Chondrocyte (in vitro differentiated cells): ENCODE measurements around the gene SH2D1B. TPM values are rescaled to one million over a fixed set of nuclear protein-coding genes. Genes with fewer than 3 reads are reported as not detected.
A peak's percentile ranks its signal among the peaks of the same experiment; 100 is the strongest.

ENCODE experiments used
- DNase-seq: peaks from one replicate; pipeline ENCODE4 v3.0.0; 2021; ENCODE audit warnings: mixed read lengths, low spot score
- H3K27ac Mint-ChIP-seq: one replicate; pipeline ENCODE4 v1.8.0; 2021; ENCODE audit warnings: mild to moderate bottlenecking, moderate library complexity, mixed read lengths; ENCODE audit not compliant: unreplicated experiment
- H3K27me3 Mint-ChIP-seq: 2 replicates; pipeline ENCODE4 v1.8.0; 2021; ENCODE audit warnings: low read depth, mixed read lengths
- H3K36me3 Mint-ChIP-seq: 2 replicates; pipeline ENCODE4 v1.8.0; 2021; ENCODE audit warnings: low read depth, mixed read lengths
- H3K4me1 Mint-ChIP-seq: 2 replicates; pipeline ENCODE4 v1.8.0; 2021; ENCODE audit warnings: low read depth, mild to moderate bottlenecking, mixed read lengths
- H3K4me3 Mint-ChIP-seq: one replicate; pipeline ENCODE4 v1.8.0; 2021; ENCODE audit warnings: mild to moderate bottlenecking, moderate library complexity, mixed read lengths; ENCODE audit not compliant: unreplicated experiment
- H3K9me3 Mint-ChIP-seq: 2 replicates; pipeline ENCODE4 v1.8.0; 2021; ENCODE audit warnings: low read depth, mixed read lengths
- total RNA-seq: library from RNA; stranded (reverse); gene quantifications from 3 replicates; pipeline ENCODE4 v1.2.1, GENCODE V29; 2021
- TF ChIP-seq, protein P1 (sequence below): fragments of 200-600 bp; sonication (generic); IDR thresholded peaks from 2 replicates; pipeline ENCODE4 v1.5.0; 2021; ENCODE audit warnings: antibody characterized with exemption, mild to moderate bottlenecking, moderate library complexity

The SH2D1B gene
- total RNA-seq, 1 donor from 2014 or later, result not detected

DNA sequence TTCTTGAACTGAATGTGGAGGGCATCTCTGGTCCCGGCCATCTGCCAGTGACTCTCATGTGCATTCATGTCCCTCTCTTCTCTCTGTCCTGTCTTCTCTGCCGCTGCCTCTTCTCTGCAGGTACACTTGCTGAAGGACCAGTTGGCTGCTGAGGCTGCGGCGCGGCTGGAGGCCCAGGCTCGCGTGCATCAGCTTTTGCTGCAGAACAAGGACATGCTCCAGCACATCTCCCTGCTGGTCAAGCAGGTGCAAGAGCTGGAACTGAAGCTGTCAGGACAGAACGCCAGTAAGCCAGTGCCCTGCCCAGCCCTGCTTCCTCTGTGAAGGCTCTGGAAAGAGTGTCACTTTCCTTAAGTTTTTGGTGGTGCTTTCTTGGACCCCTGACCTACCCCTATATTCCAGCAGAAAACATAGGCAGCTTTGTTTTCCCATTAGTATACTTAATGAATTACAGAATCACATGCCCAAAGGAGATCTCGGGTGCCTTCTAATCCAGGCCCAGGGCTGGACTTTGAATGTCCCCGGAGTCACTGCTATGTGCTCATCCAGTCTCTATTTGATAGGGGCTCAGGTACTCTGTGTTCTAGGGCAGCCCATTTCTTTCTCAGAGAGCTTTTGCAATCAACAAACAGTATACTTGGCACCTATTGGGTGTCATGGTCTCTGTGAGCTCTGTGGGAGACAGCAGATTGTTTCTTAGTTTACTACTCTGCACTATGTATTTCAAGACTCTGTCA, 46.5 kb downstream of the SH2D1B start:
- Mint-ChIP-seq H3K4me1 (peaks cover 11% of the 10 kb centered on the region), H3K27me3 (no peaks in the 10 kb centered on the region), H3K9me3 (no peaks in the 10 kb centered on the region), H3K36me3 (peaks cover 7% of the 10 kb centered on the region), H3K27ac (no peak overlapping the region), H3K4me3 (no peak overlapping the region)
- no peak for DNase-seq
- TF ChIP-seq, protein P1, sequence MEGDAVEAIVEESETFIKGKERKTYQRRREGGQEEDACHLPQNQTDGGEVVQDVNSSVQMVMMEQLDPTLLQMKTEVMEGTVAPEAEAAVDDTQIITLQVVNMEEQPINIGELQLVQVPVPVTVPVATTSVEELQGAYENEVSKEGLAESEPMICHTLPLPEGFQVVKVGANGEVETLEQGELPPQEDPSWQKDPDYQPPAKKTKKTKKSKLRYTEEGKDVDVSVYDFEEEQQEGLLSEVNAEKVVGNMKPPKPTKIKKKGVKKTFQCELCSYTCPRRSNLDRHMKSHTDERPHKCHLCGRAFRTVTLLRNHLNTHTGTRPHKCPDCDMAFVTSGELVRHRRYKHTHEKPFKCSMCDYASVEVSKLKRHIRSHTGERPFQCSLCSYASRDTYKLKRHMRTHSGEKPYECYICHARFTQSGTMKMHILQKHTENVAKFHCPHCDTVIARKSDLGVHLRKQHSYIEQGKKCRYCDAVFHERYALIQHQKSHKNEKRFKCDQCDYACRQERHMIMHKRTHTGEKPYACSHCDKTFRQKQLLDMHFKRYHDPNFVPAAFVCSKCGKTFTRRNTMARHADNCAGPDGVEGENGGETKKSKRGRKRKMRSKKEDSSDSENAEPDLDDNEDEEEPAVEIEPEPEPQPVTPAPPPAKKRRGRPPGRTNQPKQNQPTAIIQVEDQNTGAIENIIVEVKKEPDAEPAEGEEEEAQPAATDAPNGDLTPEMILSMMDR, result no peak

DNA sequence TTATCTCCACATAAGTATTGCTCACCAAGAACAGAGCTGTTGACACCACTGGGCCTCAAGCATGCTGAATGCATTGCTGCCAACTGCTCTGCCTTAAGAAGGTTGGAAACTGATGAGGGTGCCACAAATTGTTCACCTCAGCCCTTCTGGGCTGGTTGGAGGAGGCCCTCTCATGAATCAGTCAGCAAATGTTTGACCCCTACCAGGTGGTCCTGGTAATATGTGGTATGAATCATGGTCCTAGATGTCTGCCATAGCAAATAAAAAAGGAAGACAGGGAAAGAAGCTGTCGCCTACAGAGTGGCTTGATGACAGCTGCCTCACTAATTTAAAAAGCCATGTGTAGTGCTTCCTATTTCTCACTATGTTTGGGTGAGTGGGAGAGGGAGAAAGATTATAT, 47.4 kb downstream of the SH2D1B start:
- Mint-ChIP-seq H3K9me3 (no peaks in the 10 kb centered on the region), H3K4me1 (peaks cover 12% of the 10 kb centered on the region), H3K27me3 (no peaks in the 10 kb centered on the region), H3K36me3 (peaks cover 7% of the 10 kb centered on the region), H3K4me3 (no peak overlapping the region), H3K27ac (no peak overlapping the region)
- no peak for DNase-seq
- TF ChIP-seq, protein P1, result no peak

DNA sequence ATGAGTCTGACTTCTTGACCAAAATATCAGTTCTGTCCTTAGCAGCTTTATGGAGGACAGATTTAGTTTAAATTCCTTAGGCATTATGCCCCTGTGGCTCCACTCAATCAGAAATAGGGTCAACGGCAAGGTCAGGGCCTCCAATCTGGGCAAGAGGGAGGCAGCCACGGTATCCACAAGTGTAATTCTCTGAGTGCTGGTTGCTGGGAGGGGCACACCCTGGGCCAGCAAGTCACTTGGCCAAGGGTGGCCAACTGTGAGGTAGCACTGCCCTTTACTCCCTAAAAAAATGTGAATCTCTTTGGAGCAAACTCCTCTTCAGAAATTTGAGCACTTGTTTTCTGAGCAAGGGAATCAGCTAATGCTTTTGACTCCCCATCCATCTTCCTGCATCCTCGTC, 48.1 kb downstream of the SH2D1B start:
- DNase-seq, result no peak
- Mint-ChIP-seq H3K4me1 (peaks cover 12% of the 10 kb centered on the region), H3K27me3 (no peaks in the 10 kb centered on the region), H3K27ac (no peak overlapping the region), H3K9me3 (no peaks in the 10 kb centered on the region), H3K4me3 (no peak overlapping the region), H3K36me3 (peaks cover 7% of the 10 kb centered on the region)
- TF ChIP-seq, protein P1, result no peak

DNA sequence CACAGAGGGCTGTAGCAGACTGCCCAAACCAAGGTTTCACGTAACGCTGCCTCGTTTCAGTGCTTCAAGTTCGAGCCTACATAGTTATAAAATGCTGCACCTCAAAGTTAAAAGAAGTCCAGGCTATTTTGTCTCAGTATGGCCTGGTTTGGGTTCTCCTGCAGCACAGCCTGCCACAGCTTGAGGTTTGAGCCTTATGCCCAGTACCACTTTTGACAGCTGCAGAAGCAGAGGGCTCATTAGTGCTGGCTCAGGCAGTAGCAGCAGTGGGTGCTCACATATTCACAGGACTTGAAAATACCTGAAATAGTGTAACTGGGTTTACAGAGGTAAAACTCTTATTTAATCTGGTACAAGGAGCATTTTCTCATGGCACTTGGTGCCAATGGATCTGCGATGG, 50.6 kb downstream of the SH2D1B start:
- no peak for DNase-seq
- Mint-ChIP-seq H3K36me3 (peaks cover 9% of the 10 kb centered on the region), H3K27ac (peak overlapping the region; percentile 5), H3K9me3 (no peaks in the 10 kb centered on the region), H3K27me3 (no peaks in the 10 kb centered on the region), H3K4me1 (peaks cover 12% of the 10 kb centered on the region), H3K4me3 (no peak overlapping the region)
- TF ChIP-seq, protein P1, result no peak

DNA sequence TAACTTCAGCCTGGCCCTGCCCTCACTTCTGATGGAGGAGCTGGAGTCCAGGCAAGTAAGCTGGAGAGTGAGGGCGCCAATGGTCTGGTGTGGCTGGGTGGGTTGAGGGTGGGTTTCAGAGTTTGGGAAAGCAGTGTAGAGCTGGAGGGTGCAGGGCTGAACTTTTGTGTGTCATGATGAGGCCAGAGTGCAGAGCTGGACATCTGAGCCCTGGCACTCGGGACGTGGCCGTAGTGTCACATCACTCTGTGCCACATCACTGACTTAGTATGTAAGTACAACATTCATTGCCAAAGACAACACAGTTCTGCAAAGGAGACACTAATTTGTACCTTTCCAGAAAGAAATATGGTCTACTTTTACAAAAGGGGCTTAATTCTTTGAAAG, 51.1 kb downstream of the SH2D1B start:
- Mint-ChIP-seq H3K9me3 (no peaks in the 10 kb centered on the region), H3K4me3 (no peak overlapping the region), H3K36me3 (peaks cover 14% of the 10 kb centered on the region), H3K27me3 (no peaks in the 10 kb centered on the region), H3K4me1 (peaks cover 12% of the 10 kb centered on the region), H3K27ac (peak overlapping the region; percentile 5)
- no peak for DNase-seq
- TF ChIP-seq, protein P1, result no peak
